GM21786 (cell line): ENCODE results near the gene IRS2.
"Not testable (repeated sequence)": the region's sequence is repeated elsewhere in the genome, so short reads cannot be mapped to it uniquely, and the experiment has no call there.

Experiments used
- ATAC-seq: cut with Tn5 transposase; IDR thresholded peaks from one replicate; pipeline ENCODE4 v1.9.1; 2021; ENCODE audit not compliant: unreplicated experiment

IRS2 gene

DNA sequence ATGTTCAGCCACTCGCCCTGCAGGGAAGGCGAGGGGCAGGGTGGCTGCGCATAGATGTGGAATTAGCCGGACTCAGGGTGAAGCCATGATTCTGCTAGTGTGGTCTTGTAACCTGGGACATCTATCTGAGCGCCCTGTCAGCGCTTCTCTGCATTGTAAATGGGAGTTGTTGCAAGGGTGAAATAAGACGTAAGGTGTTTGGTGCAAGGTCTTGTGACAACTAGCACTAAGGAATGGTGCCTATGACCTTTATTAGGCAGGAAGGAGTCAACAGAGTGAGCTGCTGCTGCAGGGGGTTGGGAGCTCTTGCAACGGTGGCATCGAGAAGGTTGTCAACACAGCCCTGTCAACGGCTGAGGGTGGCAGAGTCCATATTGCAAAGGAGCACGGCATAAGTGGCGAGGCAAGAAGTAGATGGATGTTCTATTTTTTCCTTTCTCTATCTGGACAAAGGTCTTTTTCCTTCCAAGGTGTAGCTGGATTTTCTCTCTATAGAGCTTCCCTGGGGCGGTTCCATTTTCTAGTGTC lies 49.3 kb downstream of the IRS2 start:
- ATAC-seq, result no peak

DNA sequence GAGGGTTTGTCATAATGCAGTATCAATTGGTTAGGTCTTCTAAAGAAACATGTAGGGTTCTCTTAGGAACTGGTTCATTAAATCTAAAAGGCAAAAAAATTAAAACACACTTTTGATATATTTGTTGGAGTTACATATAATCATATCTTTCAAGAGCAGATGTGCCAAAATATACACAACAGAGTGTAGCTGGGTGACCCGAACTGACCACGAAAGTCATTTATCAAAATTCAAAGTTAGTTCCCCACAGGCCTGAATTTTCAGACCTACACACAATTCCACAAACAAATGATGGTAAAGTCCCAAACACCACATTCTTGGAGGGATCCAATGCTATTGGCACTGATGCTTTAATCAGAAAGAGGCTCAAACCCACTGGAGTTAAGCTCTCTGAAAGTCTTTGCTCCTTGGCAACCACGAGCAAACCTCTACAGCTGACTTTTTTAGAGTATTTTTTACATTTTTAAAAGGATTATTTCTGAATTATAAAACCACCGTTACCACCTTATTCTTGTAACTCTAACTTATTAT lies 50.9 kb downstream of the IRS2 start:
- ATAC-seq, result no peak

DNA sequence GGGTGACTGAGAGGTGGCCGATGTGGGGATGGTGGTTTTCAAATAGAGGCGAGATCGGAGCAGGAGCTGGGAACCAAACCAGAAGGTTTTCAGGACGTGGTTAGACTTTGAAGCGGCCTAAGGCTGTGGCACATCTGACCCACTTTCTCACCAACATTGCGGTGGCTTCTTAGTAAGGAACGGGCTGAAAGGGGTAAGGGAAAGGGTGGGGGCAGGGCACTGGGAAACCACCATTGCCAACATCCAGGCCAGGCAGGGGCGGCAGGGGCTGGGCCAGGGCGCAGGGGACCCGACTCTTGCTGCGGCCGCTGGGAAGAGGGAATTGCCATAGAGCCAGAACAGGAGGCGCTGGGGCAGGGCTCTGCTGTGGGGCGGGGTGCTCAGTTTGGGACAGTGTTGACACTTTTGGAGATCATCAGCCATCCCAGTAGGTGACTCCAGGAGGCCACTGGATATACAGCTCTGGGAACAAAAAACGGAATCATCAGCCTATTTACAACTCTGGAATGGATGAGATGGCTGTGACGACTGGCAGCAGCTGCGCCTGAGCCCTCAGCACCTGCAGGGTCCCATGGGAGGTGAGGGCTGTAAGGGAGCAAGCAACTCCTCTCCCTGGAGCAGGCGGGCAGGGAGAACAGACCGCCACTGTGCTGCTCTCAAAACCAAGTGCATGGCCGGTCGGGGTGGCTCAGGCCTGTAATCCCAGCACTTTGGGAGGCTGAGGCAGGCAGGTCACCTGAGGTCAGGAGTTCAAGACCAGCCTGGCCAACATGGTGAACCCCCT lies 52.2 kb downstream of the IRS2 start:
- no peak for ATAC-seq

DNA sequence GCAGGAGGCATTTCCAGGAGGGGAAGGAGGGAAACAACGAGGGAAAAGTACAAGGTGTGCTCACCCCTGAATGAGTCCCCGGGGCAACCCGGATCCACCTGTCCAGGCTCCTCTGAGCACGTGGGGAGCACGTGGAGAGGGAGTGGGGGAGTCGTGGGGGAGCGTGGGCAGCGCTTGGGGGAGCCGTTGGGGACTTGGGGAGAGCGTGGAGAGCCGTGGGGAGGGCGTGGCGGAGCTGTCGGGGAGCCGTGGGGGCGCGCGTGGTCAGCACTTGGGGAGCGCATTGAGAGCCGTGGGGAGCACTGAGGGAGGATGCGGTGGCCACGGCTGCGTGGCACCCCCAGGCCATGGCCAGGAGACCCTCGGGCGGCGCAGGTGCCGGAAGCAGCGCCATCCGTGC lies 52.8 kb downstream of the IRS2 start:
- no peak for ATAC-seq

DNA sequence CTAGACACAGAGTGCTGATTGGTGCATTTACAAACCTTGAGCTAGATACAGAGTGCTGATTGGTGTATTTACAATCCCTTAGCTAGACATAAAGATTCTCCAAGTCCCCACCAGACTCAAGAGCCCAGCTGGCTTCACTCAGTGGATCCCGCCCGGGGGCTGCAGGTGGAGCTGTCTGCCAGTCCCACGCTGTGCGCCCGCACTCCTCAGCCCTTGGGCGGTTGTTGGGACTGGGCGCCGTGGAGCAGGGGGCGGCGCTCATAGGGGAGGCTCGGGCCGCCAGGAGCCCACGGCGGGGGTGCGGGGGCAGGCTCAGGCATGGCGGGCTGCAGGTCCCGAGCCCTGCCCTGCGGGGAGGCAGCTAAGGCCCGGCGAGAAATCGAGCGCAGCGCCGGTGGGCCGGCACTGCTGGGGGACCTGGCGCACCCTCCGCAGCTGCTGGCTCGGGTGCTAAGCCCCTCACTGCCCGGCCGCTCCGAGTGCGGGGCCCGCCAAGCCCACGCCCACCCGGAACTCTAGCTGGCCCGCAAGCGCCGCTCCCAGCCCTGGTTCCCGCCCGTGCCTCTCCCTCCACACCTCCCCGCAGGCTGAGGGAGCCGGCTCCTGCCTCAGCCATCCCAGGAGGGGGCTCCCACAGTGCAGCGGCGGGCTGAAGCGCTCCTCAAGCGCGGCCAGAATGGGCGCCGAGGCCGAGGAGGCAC lies 53.8 kb downstream of the IRS2 start:
- not testable (repeated sequence) for ATAC-seq

DNA sequence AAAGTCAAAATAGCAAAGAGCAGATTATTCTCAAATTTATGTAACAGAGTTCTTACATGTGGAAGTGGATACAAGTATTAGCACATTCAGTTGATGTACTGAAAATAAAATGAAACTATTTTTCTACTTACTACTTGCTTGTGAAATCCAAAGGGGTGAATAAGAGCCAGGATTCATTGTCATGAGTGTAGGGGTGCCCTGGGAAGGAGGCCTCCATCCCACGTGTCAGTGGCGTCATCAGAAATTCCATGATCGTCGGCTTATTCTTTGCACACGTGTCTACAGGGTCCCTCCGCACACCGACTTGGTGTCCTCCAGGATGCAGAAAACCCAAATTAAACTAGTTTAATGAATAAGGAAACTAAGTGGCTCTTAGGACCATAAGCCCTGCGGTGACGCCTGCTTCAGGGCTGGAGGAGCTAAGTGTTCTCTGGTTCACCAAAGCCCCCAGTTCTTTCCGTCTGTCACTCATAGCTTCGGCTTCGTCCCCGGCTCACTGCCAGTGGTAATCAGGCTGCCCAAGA lies 55.5 kb downstream of the IRS2 start:
- ATAC-seq, result no peak

DNA sequence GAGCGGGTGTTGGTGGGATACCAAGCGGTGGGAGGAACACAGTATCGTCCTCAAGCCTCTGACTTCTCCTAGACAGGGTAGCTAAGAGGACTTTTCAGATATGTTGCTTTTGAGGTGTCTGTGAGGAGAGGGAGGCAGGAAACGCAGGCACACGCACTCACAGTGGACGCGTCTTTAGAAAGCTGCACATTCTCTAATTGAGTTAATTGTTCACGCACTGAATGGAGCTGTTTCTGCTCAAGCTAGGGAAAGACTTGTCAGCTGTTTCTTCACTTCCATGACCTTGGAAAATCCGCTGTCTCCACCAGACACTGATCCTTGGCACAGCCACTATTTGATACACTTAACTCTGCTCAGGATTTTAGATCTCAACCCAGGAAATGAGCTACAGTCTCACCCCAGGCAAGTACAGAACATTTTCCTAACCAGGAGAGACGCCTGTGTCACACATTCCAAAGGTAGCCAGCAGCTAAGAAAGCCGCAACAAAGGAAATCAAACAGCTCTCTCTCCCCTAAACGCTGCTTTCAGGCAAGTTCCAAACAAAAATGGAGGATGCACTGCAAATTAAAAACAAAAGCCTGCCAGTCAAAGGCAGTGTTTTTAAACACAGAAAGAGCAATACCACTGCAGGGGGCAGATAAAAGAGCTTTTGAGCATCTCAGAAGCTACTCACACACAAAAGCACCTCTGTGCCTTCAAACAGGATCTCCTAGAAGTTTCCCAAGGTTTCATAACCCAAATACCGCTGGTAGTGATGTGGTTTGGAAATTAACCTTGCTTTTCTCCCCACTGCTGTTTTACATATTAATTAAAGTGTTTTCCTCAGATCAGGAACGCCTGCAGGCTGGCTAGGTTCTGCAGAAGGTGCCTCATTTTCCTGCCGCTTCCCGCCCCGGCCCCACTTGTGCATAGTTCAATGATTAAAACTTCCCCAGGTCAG lies 57.3 kb downstream of the IRS2 start:
- ATAC-seq, result no peak

DNA sequence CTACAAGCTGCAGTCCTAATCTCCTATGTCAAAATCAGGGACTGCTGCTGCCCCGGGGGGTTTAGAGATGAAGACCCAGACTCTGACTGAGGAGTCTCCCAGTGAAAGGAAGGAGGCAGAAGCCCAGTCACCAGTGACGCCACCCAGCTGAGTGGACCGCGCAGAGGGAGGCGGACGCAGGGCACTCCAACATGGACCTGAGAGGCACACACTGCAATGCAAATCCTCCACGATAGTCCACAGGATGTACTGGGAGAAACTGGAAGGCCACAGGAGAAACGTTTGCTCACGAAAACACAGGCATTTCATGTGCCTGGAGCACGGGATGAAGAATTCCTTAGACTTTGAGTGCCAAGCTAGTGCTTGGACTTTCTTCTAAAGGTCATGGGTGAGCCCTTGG lies 58.3 kb downstream of the IRS2 start:
- no peak for ATAC-seq

DNA sequence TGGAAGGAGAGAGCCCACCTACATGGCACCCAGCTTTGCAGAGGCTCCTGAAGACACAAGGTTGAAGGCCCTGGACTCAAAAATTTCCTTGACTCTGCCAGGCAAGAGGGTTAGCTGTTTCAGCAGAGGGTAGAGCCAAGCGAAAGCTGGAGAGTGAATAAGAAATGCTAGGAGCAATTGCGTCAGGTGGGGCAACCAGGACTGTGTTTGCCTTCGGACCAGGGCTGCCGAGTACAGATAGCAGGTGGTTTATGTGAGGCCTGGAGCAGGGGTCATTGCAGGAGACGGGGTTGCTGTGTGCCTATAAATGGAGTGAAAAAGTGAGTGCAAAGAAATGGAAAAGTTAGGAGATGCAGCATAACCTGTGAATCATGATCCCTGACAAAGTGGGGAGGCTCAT lies 59.1 kb downstream of the IRS2 start:
- ATAC-seq, result no peak

DNA sequence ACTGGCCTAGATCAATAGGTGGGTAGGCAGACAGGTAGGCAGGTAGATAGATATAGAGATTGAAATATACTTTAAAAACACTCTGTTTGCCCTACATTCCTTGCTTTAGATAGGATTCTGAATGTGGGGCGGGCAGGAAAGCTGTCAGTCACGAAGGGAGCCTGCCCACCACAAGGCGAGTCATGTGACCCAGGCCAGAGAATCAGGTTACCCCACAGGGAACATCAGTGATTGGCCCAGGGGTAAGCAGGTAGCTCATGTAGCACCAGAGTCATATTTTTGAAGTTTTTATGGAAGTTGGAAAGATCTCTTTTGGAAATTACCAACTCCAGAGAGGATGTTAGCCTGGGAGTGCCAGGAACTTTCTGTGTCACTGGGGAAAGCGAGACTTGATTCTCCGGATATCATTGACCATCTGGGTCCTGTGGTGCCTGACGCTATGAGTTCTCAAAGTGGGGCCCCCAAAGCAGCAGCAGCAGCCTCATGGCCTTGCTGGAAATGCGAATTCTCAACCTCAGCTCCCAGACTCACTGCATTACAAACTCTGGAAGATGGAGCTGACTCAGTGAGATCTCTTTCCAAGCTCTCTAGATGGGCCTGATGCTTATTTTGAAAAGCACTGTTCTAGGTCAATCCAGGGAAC lies 60.3 kb downstream of the IRS2 start:
- no peak for ATAC-seq

DNA sequence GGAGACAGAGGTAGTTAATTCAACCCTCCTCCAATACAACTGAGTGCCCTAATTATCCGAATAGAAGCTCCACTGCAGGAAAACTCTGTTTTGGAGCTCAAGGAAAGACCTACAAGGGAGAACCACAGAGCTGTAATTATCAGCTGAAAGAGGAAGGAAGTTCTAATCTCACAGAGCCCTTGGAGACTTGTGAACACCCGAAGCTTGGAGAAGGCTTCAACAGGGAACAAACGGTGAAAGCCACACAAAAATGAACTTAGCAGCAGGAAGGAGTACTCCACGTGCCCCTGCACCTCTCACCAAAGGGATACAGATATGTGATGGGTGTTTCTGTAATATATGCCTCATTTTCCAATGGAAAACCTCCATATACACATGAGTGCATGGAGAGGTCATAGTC lies 61.1 kb downstream of the IRS2 start:
- ATAC-seq, result no peak

DNA sequence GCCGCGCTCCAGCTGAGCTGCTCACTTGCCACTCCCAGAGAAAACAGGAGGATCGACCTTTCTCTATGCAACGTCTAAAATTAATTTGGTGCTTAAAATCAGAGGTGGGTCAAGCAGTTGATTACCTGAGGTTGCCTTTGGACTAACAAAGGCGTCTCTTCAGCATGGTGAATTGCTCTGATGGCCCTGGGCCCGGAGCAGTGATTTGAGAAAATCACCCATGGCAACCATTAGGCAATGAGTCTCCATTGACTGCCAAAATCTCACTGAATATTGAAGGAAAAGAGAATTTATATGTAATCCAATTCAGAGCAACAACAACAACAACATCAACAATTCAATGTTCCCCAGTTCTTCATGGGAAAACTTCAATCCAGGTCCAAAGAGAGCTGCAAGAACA lies 61.8 kb downstream of the IRS2 start:
- no peak for ATAC-seq

DNA sequence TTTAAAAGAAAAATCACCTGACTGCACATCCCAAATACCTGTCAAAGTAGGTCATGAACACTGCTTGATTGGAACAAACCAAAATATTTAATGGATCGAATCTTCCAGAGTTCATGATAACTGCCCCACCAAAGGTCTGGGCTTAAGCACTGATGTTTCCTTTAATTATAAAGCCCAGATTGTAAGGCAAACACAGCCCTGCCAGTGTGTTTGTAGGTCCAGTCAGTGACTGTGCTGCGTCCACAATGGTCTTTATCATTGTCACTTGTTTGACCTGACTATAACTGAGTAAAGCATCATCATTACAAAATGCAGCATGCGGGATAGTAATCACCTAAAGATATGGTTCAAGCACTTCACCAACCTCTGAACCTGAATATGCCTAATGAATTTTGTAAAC lies 63.3 kb downstream of the IRS2 start:
- ATAC-seq, result no peak

DNA sequence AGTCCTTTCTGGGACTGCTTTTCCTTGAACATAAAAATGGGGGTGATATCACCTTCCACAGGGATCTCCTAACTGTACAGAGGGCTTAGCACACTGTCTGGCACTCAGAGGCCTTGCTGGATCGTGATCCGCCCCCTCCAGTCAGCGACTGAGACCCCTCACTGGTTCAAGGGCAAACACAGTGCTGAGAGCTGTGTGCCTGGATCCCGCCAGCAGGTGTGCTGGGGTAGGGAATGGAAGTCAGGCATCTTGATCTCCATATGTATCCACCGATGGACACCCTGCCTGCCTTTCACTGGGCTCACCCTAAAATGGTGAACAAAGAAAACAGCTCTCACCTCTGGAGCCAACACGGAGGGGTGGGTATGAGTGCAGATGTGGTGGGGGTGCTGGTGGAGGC lies 64.3 kb downstream of the IRS2 start:
- no peak for ATAC-seq

DNA sequence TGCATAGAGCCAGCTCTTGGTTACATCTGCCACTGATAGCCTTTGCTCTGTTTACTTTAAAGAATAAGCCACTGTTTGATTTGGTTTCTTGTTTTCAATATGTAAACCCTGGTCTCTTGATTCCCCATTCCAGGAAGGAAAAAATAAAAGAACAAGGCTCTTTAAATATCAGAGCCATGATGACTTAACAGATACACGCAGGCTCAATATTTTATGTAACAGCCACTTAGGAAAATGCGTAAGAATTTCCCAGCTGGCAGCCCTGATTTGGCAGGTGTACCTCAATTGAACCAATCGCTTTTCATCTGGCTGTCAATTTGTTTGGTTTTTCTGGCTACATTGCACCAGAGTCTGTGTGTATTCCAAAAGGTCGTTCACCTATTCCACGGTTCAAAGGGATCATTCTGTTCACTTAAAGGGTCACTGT lies 65.6 kb downstream of the IRS2 start:
- no peak for ATAC-seq

DNA sequence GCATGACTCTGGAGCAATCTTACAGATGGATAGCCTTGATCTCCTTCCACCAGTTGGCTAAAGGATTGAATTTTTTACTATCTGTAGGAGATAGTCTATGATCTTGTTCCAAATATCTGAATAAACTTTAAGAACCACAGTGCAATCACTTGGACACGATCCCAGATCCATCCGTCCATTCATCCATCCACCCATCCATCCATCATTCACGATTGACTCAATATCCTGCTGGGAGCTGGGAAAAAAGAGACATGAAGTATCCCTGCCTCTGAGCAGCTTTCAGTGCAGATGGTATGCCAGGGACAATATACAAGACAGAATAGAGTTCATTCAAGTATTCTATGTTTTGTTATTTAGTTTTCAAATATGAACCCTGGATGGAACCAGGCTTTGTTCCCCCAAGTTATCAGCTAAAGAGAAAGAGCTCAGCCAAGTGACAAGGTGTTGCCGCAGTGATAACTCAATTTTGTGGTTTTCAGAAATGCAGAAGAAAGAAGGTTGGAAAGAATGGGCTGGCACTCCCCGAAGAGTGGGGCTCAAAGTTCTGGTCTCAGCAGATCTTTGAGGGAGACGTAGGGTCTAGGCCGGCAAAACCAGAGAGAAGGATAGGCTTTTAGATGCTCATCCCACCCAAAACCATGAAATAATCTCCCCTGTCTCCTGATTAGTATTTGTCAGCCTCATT lies 66.3 kb downstream of the IRS2 start:
- no peak for ATAC-seq

DNA sequence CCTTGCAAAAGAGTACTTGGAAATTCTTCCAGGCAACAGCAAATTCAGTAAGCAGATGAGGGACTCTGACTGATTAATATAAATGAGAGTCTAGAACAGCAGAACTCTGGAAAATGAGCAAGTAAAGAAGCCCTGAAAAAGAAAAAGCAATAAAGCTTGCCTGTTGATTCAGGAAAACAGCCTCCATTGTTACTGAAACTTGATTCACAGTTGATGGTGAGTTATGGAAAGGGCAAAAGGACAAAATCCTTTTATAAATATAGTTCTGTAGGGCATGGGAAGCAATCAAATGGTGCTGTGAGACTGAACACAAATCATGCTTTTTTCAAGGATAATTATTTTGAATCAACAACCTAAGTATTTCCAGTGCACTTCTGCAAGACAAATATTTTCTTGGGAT lies 67.7 kb downstream of the IRS2 start:
- no peak for ATAC-seq

DNA sequence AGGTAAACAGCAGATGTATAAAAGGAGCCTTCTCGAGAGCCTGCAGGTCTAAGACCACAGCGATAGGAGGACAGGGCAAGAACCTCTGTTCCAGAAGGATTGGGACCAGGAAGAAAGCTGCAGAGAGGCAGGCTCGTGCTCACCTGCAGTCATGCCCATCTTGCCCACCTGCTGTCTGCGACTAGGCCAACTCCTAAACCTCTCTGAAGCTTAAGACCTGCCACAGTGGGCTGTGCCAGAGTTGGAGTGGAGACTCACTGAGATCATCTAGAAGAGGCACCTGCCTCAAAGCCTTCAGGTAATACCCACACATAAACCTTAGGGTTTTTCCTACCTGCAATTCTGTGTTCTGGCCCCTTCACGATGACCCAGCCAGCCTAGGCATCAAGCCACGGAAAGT lies 68.7 kb downstream of the IRS2 start:
- no peak for ATAC-seq

DNA sequence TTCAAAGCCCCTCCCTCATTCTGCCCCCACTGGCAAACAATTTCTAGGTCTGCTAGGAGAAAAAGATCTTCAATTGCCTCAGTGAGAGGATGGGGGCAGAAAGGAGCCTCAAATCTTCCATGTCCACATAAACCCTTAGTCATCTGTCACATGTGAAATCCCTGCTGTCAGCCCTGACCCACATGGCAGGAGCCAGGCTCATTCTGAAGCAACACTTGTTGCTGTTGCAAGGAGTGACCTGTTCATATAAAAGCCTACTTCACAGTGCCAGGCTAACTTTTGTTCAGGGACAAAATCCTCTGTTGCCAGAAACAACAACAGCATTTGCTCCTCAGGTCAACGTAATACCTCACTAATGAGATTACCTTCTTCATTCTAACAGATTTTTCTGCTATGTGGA lies 70.5 kb downstream of the IRS2 start:
- no peak for ATAC-seq

DNA sequence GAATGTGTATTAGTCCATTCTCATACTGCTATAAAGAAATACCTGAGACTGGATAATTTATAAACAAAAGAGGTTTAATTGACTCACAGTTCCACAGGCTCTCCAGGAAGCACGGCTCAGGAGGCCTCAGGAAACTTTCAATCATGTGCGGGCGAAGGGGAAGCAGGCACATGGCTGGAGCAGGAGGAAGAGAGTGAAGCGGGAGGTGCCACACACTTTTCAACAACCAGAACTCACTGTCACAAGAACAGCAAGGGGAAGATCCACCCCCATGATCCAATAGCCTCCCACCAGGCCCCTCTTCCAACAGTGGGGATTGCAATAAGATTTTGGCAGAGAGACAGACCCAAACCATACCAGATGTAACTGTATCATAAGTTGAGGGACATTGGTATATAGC lies 72.7 kb downstream of the IRS2 start:
- no peak for ATAC-seq
